Sigmoid colon (tissue), 4 donors: ENCODE results near the gene SDCBP2.

Experiments
- CTCF ChIP-seq, 4 experiments: fragments of 450-650 bp in 3 of 4; fragments of 200-600 bp in 1 of 4; IDR thresholded peaks; one replicate each; pipeline ENCODE4 v1.5.1; 2016 to 2019; ENCODE audit warnings: antibody characterized with exemption in 4 of 4, mild to moderate bottlenecking in 3 of 4, moderate library complexity in 2 of 4
- EP300 ChIP-seq, 4 donors: sonication (generic); formaldehyde crosslinking; IDR thresholded peaks; one replicate each; pipeline ENCODE4 v1.6.1; 2017; ENCODE audit warnings: antibody characterized with exemption in 4 of 4
- POLR2A ChIP-seq, 2 donors: fragments of 450-650 bp; IDR thresholded peaks; one replicate each; pipeline ENCODE4 v1.6.1; 2016; ENCODE audit warnings: antibody characterized with exemption in 2 of 2, mild to moderate bottlenecking in 2 of 2, moderate library complexity in 2 of 2
- POLR2AphosphoS5 ChIP-seq, 4 donors: sonication (generic); formaldehyde crosslinking; IDR thresholded peaks; one replicate each; pipeline ENCODE4 v1.6.1; 2017; ENCODE audit warnings: antibody characterized with exemption in 4 of 4

- TF ChIP-seq POLR2A (IDR thresholded peaks at IDR 0.05), result no peak
- no peak for TF ChIP-seq POLR2AphosphoS5 (IDR thresholded peaks at IDR 0.05)
- TF ChIP-seq CTCF (IDR thresholded peaks at IDR 0.05), result no peak
- TF ChIP-seq EP300 (IDR thresholded peaks at IDR 0.05), result no peak
Observed at GRCh38 chr20:1307571-1307971, 21.4 kb downstream of the SDCBP2 start.
